GM18499 (cell line): Measurements from ENCODE around the gene CDH4.

Source experiments
- ATAC-seq: cut with Tn5 transposase; IDR thresholded peaks from one replicate; pipeline ENCODE4 v1.9.1; 2021; ENCODE audit warnings: moderate number of reproducible peaks; ENCODE audit not compliant: insufficient read depth, unreplicated experiment

CDH4 gene

DNA sequence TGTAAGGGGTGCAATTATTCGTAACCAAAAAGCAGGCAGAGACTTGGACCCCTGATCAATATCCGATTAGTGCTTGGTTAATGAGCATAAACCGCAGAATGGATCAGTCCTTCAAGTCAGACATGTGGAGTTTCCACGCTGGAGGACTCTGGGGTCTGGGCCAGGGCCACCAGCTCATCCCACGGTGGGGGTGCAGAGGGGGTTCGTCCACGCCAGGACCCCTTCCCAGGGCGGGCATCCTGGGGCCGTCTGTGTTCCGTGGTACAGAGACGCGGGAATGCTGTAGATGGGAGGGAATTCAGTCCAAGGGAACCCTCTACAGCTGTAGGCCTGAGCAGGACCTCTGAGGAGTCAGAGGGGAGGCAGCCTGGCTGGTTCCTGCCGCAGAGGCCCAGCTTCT, 615.9 kb downstream of the CDH4 start:
- ATAC-seq: no peak

DNA sequence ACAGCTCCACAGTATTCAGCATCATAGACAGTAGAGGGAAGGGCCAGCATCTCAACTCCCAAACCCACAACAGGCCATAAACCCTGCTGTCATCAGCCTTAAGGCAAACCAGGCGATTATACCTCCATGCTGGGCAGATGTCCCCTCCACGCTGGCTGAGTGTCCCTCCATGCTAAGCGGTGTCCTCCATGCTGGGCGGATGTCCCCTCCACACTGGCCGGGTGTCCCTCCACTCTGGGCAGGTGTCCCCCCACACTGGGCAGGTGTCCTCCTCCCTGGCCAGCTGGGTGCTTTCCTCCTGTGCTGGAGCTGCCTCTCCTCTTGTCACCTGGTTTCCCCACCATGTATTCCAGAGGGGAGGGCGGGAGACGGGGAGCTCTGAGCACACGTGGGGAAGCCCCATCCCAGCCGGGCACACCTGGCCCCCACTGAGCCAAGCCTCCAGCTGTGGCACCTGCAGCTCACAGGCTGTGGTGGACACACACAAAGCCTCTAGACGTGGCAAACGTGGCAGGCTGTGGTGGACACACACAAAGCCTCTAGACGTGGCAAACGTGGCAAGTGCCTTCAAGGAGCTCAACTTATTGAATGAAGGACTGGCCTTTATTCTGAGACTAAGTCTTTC, 616.5 kb downstream of the CDH4 start:
- ATAC-seq: no peak

DNA sequence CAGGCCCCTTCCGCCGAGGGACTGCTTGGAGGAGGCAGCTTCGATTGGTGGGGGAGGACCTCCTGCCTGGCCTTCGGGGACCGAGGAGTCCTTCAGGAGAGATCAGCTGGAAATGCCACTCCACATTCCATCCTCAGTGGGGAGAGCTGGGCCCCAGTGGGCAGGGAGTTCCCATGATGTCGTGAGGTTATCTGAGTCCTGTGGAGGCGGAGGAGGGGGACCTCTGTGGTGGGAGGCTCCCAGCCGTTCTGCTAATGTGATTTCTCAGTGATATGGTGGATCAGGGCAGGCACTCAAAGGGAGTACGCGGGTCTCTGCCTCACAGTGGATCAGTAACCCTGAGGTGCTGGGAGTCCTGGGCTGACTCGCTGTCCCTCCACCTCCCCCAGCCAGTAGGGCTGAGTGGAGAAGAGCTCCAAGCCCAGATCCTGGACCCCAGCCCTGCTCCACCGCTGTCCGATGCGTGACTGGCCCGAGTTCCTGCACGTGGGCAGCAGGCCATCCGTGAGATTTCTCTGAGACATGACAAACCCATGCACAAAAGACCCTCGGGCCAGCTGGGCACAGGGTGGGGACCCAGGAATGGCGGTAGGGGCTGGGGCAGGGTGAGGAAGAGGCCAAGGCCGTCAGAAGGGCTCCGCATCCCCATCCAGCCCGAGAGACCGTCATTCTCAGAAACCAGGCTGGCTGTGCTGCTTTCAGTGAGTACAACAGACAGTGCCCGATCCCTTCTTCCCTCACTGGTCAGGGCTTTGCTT, 617.9 kb downstream of the CDH4 start:
- no peak for ATAC-seq

DNA sequence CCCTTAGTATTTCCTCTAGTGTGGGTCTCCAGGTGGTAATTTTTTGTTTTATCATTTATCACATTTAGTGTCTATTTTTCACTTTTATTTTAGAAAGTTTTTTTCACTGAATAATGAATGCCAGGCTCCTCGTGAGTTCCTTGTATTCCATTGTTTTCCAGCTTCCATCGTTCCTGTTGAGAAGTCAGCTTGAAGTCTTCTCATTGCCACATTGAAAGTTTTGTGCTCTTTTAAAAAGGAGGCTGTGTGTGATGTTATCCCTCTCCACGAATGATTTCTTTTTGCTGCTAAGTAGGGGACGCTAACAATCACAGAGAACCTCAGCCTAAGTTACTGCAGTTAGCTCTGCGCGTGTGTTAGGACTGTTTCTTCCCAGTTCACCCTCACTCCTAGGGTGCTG, 619.1 kb downstream of the CDH4 start:
- ATAC-seq: no peak

- ATAC-seq: no peak
Observed at GRCh38 chr20:61871913-61872312, 619.9 kb downstream of the CDH4 start.

GRCh38 chr20:61872371-61872900, 620.4 kb downstream of the CDH4 start:
- no peak for ATAC-seq

GRCh38 chr20:61873651-61874420, 621.8 kb downstream of the CDH4 start:
- no peak for ATAC-seq

- ATAC-seq: no peak
Observed at GRCh38 chr20:61874421-61875068, 622.5 kb downstream of the CDH4 start.

GRCh38 chr20:61875221-61875885, 623.3 kb downstream of the CDH4 start:
- ATAC-seq: no peak

DNA sequence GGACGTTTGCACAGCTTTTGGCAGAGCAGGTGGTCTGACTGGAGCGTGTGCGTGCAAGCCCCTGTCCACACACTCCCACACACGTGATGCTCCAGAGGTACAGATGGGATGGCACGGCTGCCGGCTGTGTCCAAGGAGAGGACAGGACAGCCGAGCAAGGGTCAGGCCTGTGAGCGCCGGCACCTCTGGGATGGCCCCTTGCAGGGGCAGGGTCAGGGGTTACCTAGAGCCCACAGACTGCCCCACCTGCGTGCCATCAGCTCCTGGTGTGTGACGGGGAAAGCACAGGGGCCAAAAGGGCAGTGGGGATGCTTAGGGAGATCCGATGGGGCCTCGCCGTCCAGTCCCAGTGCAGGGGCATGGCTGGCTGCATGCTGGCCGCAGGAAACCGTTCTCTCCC, 623.9 kb downstream of the CDH4 start:
- no peak for ATAC-seq

DNA sequence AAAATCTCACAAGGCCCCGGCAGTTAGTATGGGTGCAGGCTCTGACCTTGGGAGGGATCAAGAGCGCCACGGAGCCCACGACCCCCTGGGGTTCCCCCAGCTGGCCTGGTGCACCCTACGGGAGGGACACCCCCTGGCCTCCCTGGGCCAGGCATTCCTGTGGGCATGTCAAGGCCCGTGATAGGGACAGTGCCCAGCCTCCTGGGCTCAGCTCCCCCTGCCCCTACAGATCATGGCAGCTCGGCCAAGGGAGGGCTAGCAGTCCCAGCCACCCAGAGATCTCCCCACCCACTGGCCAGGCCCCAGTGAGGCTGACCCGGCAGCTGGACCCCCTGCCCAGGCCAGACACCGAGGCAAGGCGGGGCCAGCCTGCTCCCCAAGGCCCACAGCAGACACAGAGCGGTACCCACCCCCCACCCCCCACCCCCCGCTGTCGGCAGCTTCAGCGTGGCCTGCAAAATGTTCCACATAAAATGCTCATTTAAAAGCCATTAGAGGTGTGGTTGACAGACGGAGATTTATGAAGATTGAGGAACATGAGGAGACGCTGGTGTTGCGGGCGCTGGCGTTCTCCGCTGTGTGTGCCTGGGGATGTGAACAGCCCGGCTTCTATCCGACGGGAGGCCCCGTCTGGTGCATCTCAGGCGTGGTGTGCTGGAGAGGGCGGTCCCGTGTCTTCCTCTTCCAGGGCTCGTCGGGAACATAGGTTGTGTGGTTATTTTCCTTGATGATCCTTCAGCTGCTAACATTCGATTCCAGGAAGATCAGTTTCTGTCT, 625.1 kb downstream of the CDH4 start:
- no peak for ATAC-seq

DNA sequence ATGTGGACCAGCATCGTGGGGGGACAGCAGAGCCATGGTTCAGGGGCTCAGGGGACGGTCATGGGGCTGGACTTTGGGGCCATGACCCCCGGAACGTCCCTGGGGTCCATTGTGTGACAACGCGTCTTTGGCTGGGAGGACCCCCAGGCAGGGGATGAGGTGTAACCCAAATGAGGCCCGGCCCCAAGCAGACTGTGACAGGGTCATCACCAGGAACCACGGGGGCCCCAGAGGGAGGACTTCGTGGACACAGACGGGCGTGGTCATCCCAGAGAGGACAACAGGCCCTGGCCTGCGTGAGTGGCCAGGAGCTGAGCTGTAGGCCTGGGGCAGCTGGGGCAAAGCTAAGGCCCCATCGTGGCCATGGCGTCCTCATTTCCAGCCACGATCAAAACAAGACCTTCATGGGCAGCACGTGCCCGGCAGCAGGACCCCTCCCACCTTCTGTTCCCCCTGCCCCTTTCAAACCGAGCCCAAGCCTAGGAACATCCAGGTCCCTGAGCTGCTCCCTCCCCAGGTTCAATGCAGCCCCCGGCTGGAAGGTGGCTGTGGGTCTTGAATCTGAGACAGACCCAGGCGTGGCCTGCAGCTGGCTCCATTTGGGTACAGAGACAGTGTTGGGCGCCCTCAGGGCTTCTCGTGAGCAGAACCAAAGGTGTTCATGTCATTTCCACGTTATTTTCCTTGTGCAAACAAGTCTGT, 625.9 kb downstream of the CDH4 start:
- no peak for ATAC-seq

- ATAC-seq: no peak
Observed at GRCh38 chr20:61878478-61879302, 626.6 kb downstream of the CDH4 start.

DNA sequence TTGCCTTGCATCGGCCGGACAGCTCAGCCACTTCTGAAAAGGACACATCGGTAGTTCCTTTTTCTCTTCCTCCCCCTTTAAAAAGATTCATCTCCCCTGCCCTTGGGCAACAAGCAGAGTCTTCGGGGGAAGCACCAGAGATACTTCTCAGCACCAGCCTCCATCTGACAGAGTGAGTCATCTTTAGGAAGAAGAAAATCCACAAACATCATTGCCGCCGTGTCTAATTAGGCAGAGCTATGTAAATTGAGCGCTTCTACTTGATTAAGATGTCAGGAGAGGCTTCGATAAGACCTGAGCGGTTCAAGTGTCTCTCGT, 627.2 kb downstream of the CDH4 start:
- no peak for ATAC-seq

DNA sequence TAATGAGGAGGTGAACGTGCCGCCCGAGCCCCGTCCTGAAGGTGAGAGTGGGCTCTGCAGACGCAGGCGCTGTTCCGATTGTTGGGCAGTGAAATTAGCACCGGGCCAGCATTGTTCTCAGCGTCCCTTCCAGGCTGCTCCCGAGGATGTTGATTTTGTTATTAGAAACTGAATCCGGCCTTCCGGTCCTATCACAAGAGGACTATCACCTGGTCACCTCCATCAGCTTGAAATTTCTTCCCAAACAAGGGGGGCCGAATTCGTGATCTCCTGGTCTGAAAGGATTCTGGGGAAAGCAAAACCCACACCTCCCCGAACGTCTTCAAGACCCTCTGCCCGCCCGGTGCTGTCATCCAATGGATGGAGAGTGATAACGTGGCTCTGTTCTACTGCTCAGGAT, 627.6 kb downstream of the CDH4 start:
- ATAC-seq: no peak

DNA sequence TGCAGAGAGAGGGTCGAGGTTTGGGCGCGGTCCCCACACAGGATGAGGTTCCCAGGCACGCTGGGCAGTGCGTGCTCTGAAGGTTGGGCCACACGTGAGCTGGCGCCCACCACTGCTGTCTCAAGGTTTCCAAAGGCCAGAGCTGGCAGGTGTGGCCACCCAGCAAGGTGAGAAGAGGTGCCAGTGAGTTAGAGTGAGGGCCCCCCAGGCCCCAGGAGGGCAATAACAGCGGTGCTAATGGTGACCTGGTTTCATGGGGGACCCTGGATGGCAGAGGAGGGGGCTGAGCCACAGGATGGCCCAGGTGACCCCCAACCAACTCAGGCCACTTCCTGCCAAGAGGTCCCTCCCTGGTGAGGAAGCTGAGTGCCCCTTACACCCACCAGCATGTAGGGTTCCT, 628.6 kb downstream of the CDH4 start:
- no peak for ATAC-seq

- ATAC-seq: no peak
Observed at GRCh38 chr20:61881416-61881815, 629.4 kb downstream of the CDH4 start.

GRCh38 chr20:61881861-61882260, 629.8 kb downstream of the CDH4 start:
- ATAC-seq: no peak
